ENCODE measurements around the gene ASB4.

- TF ChIP-seq POLR2AphosphoS5 (IDR thresholded peaks at IDR 0.05; ENCODE audit: borderline replicate concordance, low read depth, low read length) (no peak), EZH2 (IDR thresholded peaks at IDR 0.05) (no peak), FOXP2 (optimal IDR thresholded peaks at IDR 0.05; ENCODE audit: control extremely low read depth, extremely low read length, insufficient read depth) (no peak)
Measured at GRCh38 chr7:95540366-95540765, 54.6 kb downstream of the ASB4 start.

Data from SK-N-MC (cell line).